Activated naive CD4-positive, alpha-beta T cell treated with anti-CD3 and anti-CD28 coated beads for 36 hours (primary cell): Measurements from ENCODE around the gene DIP2C. TPM values are rescaled to one million over a fixed set of nuclear protein-coding genes. Genes with fewer than 3 reads are reported as not detected.
"Not testable (repeated sequence)": the region's sequence is repeated elsewhere in the genome, so short reads cannot be mapped to it uniquely, and the experiment has no call there.

Source experiments
- CTCF ChIA-PET: fragments of 350-600 bp; sonication (Branson Sonifier 250); formaldehyde crosslinking; loops from one replicate; lab custom pipeline; 2021; ENCODE audit warnings: antibody characterized with exemption; lab: Charles Lee
- DNase-seq: peaks from one replicate; pipeline ENCODE4 v3.0.0-alpha.2; 2020
- H3K27ac Mint-ChIP-seq: one replicate; pipeline ENCODE4 v1.8.0; 2021; ENCODE audit warnings: mild to moderate bottlenecking, mixed read lengths
- H3K27me3 Mint-ChIP-seq: one replicate; pipeline ENCODE4 v1.8.0; 2021; ENCODE audit warnings: low read depth, mixed read lengths
- H3K36me3 Mint-ChIP-seq: one replicate; pipeline ENCODE4 v1.8.0; 2021; ENCODE audit warnings: low read depth, mixed read lengths
- H3K4me1 Mint-ChIP-seq: one replicate; pipeline ENCODE4 v1.8.0; 2021; ENCODE audit warnings: low read depth, mixed read lengths
- H3K4me3 Mint-ChIP-seq: one replicate; pipeline ENCODE4 v1.8.0; 2021; ENCODE audit warnings: mild to moderate bottlenecking, moderate library complexity, mixed read lengths
- H3K9me3 Mint-ChIP-seq: one replicate; pipeline ENCODE4 v1.8.0; 2021; ENCODE audit warnings: mixed read lengths
- intact Hi-C: fragments of 100-400 bp; cut with micrococcal nuclease; formaldehyde crosslinking; loops from one replicate; pipeline ENCODE4 v1.15.1; 2023
- total RNA-seq, 2 experiments: library from RNA; stranded (reverse); gene quantifications; one replicate each; pipeline ENCODE4 v1.2.3, GENCODE V29; 2021

Gene DIP2C
- total RNA-seq, 2 experiments from 2014 or later, result 0.67 to 0.91 TPM

GRCh38 chr10:265816-266588 is 423.5 kb downstream of the DIP2C start:
- H3K4me3 Mint-ChIP-seq, H3K27ac Mint-ChIP-seq, H3K4me1 Mint-ChIP-seq, DNase-seq, H3K9me3 Mint-ChIP-seq, intact Hi-C loops, CTCF ChIA-PET, H3K36me3 Mint-ChIP-seq, H3K27me3 Mint-ChIP-seq: not testable (repeated sequence)

GRCh38 chr10:265074-265440 is 424.4 kb downstream of the DIP2C start:
- H3K27me3 Mint-ChIP-seq, H3K36me3 Mint-ChIP-seq, H3K4me3 Mint-ChIP-seq, H3K4me1 Mint-ChIP-seq, DNase-seq, H3K27ac Mint-ChIP-seq, CTCF ChIA-PET, intact Hi-C loops, H3K9me3 Mint-ChIP-seq: not testable (repeated sequence)

GRCh38 chr10:264160-265073 is 425.1 kb downstream of the DIP2C start:
- H3K9me3 Mint-ChIP-seq, H3K27ac Mint-ChIP-seq, CTCF ChIA-PET, DNase-seq, H3K4me1 Mint-ChIP-seq, H3K4me3 Mint-ChIP-seq, H3K27me3 Mint-ChIP-seq, intact Hi-C loops, H3K36me3 Mint-ChIP-seq: not testable (repeated sequence)

- Mint-ChIP-seq H3K27me3 (no peaks in the 10 kb centered on the region), H3K27ac (no peak overlapping the region), H3K36me3 (no peaks in the 10 kb centered on the region), H3K4me3 (no peak overlapping the region), H3K9me3 (no peaks in the 10 kb centered on the region), H3K4me1 (no peaks in the 10 kb centered on the region)
- DNase-seq, result no peak
- intact Hi-C loops, result no loop called here
- CTCF ChIA-PET, result no interaction called here
Observed at GRCh38 chr10:260819-261429, 428.5 kb downstream of the DIP2C start.

- peaks cover 31% of the 10 kb centered on the region for H3K36me3 Mint-ChIP-seq
- H3K4me1 Mint-ChIP-seq, result no peaks in the 10 kb centered on the region
- intact Hi-C loops, result no loop called here
- no peaks in the 10 kb centered on the region for H3K27me3 Mint-ChIP-seq
- H3K27ac Mint-ChIP-seq, result no peak overlapping the region
- CTCF ChIA-PET, result no interaction called here
- no peak overlapping the region for H3K4me3 Mint-ChIP-seq
- no peak for DNase-seq
- H3K9me3 Mint-ChIP-seq, result no peaks in the 10 kb centered on the region
Observed at GRCh38 chr10:251982-252582, 437.4 kb downstream of the DIP2C start.

- Mint-ChIP-seq H3K4me1 (no peaks in the 10 kb centered on the region), H3K9me3 (no peaks in the 10 kb centered on the region), H3K4me3 (no peak overlapping the region), H3K27ac (no peak overlapping the region), H3K27me3 (no peaks in the 10 kb centered on the region), H3K36me3 (peaks cover 32% of the 10 kb centered on the region)
- intact Hi-C loops, result no loop called here
- CTCF ChIA-PET, result no interaction called here
- DNase-seq, result no peak
Observed at GRCh38 chr10:248307-248706, 441.2 kb downstream of the DIP2C start.

GRCh38 chr10:247480-247879 is 442.0 kb downstream of the DIP2C start:
- H3K36me3 Mint-ChIP-seq, result peaks cover 32% of the 10 kb centered on the region
- H3K27ac Mint-ChIP-seq, result no peak overlapping the region
- H3K27me3 Mint-ChIP-seq, result no peaks in the 10 kb centered on the region
- no peaks in the 10 kb centered on the region for H3K4me1 Mint-ChIP-seq
- CTCF ChIA-PET, result no interaction called here
- intact Hi-C loops, result no loop called here
- no peak overlapping the region for H3K4me3 Mint-ChIP-seq
- DNase-seq, result no peak
- H3K9me3 Mint-ChIP-seq, result no peaks in the 10 kb centered on the region

- no peaks in the 10 kb centered on the region for H3K4me1 Mint-ChIP-seq
- H3K9me3 Mint-ChIP-seq, result no peaks in the 10 kb centered on the region
- CTCF ChIA-PET, result no interaction called here
- intact Hi-C loops, result no loop called here
- H3K36me3 Mint-ChIP-seq, result peaks cover 22% of the 10 kb centered on the region
- H3K27ac Mint-ChIP-seq, result no peak overlapping the region
- DNase-seq, result no peak
- H3K27me3 Mint-ChIP-seq, result no peaks in the 10 kb centered on the region
- H3K4me3 Mint-ChIP-seq, result no peak overlapping the region
Observed at GRCh38 chr10:246431-246830, 443.0 kb downstream of the DIP2C start.

- H3K27ac Mint-ChIP-seq, result no peak overlapping the region
- no peaks in the 10 kb centered on the region for H3K4me1 Mint-ChIP-seq
- no peak for DNase-seq
- CTCF ChIA-PET, result no interaction called here
- peaks cover 10% of the 10 kb centered on the region for H3K36me3 Mint-ChIP-seq
- no peak overlapping the region for H3K4me3 Mint-ChIP-seq
- no peaks in the 10 kb centered on the region for H3K9me3 Mint-ChIP-seq
- H3K27me3 Mint-ChIP-seq, result no peaks in the 10 kb centered on the region
- intact Hi-C loops, result no loop called here
Observed at GRCh38 chr10:244227-244626, 445.2 kb downstream of the DIP2C start.

- H3K4me3 Mint-ChIP-seq, result no peak overlapping the region
- H3K27ac Mint-ChIP-seq, result no peak overlapping the region
- peaks cover 2% of the 10 kb centered on the region for H3K36me3 Mint-ChIP-seq
- no peaks in the 10 kb centered on the region for H3K27me3 Mint-ChIP-seq
- no peaks in the 10 kb centered on the region for H3K9me3 Mint-ChIP-seq
- no peaks in the 10 kb centered on the region for H3K4me1 Mint-ChIP-seq
- CTCF ChIA-PET, result no interaction called here
- DNase-seq, result no peak
- intact Hi-C loops, result no loop called here
Observed at GRCh38 chr10:241966-242643, 447.4 kb downstream of the DIP2C start.

- CTCF ChIA-PET, result no interaction called here
- Mint-ChIP-seq H3K4me1 (no peaks in the 10 kb centered on the region), H3K36me3 (peaks cover 2% of the 10 kb centered on the region), H3K27me3 (no peaks in the 10 kb centered on the region), H3K9me3 (no peaks in the 10 kb centered on the region), H3K4me3 (no peak overlapping the region), H3K27ac (no peak overlapping the region)
- no peak for DNase-seq
- intact Hi-C loops, result no loop called here
Observed at GRCh38 chr10:241451-241850, 448.0 kb downstream of the DIP2C start.

- Mint-ChIP-seq H3K4me3 (no peak overlapping the region), H3K36me3 (peaks cover 5% of the 10 kb centered on the region), H3K27ac (no peak overlapping the region), H3K9me3 (no peaks in the 10 kb centered on the region), H3K4me1 (no peaks in the 10 kb centered on the region), H3K27me3 (no peaks in the 10 kb centered on the region)
- CTCF ChIA-PET, result interaction anchor here (1.0 kb wide), 1 partner anchor 8 kb away, joined by 3 read pairs; no protein-coding TSS in a partner anchor
- DNase-seq, result no peak
- intact Hi-C loops, result no loop called here
Observed at GRCh38 chr10:239109-239508, 450.4 kb downstream of the DIP2C start.
